GM21529 (cell line): ENCODE data around the gene BCAT1.
"Not testable (repeated sequence)": the region's sequence is repeated elsewhere in the genome, so short reads cannot be mapped to it uniquely, and the experiment has no call there.

Experiments
- ATAC-seq: cut with Tn5 transposase; IDR thresholded peaks from one replicate; pipeline ENCODE4 v1.9.1; 2021; ENCODE audit not compliant: unreplicated experiment

Gene BCAT1

GRCh38 chr12:24960222-24960855 lies 11.4 kb upstream of the BCAT1 start:
- peak; percentile 89 for ATAC-seq

- not testable (repeated sequence) for ATAC-seq
Measured at GRCh38 chr12:24956351-24956750, 7.5 kb upstream of the BCAT1 start.

GRCh38 chr12:24955853-24956252 lies 7.0 kb upstream of the BCAT1 start:
- no peak for ATAC-seq

GRCh38 chr12:24955389-24955788 lies 6.5 kb upstream of the BCAT1 start:
- ATAC-seq: no peak

GRCh38 chr12:24954261-24954660 lies 5.4 kb upstream of the BCAT1 start:
- ATAC-seq: no peak

- ATAC-seq: no peak
Measured at GRCh38 chr12:24952389-24952788, 3.5 kb upstream of the BCAT1 start.

- ATAC-seq: peak; percentile 31
Measured at GRCh38 chr12:24950231-24950834, 1.4 kb upstream of the BCAT1 start.

GRCh38 chr12:24948420-24948756 lies 513 bp downstream of the BCAT1 start:
- peak; percentile 40 for ATAC-seq

GRCh38 chr12:24947541-24948419 lies 1.1 kb downstream of the BCAT1 start:
- peak; percentile 19 for ATAC-seq

GRCh38 chr12:24945845-24946244 lies 3.1 kb downstream of the BCAT1 start:
- ATAC-seq: no peak

GRCh38 chr12:24945039-24945438 lies 3.9 kb downstream of the BCAT1 start:
- no peak for ATAC-seq

GRCh38 chr12:24944601-24944975 lies 4.3 kb downstream of the BCAT1 start:
- ATAC-seq: no peak

- ATAC-seq: no peak
Measured at GRCh38 chr12:24943947-24944600, 4.8 kb downstream of the BCAT1 start.

- no peak for ATAC-seq
Measured at GRCh38 chr12:24940157-24940556, 8.7 kb downstream of the BCAT1 start.

GRCh38 chr12:24939551-24939950 lies 9.3 kb downstream of the BCAT1 start:
- ATAC-seq: not testable (repeated sequence)

GRCh38 chr12:24938341-24938740 lies 10.6 kb downstream of the BCAT1 start:
- no peak for ATAC-seq

GRCh38 chr12:24937553-24938244 lies 11.2 kb downstream of the BCAT1 start:
- no peak for ATAC-seq

GRCh38 chr12:24933694-24934407 lies 15.1 kb downstream of the BCAT1 start:
- no peak for ATAC-seq

- ATAC-seq: peak; percentile 97
Measured at GRCh38 chr12:24931666-24932405, 17.1 kb downstream of the BCAT1 start.

- ATAC-seq: no peak
Measured at GRCh38 chr12:24929953-24930352, 18.9 kb downstream of the BCAT1 start.
